Brain microvascular endothelial cell (primary cell): ENCODE data around the gene SH3PXD2A.

Experiments used
- DNase-seq: peaks from one replicate; pipeline ENCODE4 v3.0.0-alpha.2; 2020
- H3K27ac ChIP-seq: fragments of 250-450 bp; sonication (Bioruptor Pico); 2 replicates; pipeline ENCODE4 v1.5.1; 2020; ENCODE audit warnings: mild to moderate bottlenecking, moderate library complexity
- H3K27me3 ChIP-seq: fragments of 250-450 bp; sonication (Bioruptor Pico); replicated peaks from 2 replicates; pipeline ENCODE4 v1.5.1; 2020; ENCODE audit warnings: mild to moderate bottlenecking
- H3K36me3 ChIP-seq: fragments of 250-450 bp; sonication (Bioruptor Pico); replicated peaks from 2 replicates; pipeline ENCODE4 v1.5.1; 2020; ENCODE audit warnings: mild to moderate bottlenecking
- H3K4me3 ChIP-seq: 2 replicates; pipeline ENCODE4 v1.5.1; 2011; ENCODE audit warnings: low read depth, mild to moderate bottlenecking, control low read depth, low read length, moderate library complexity
- CTCF ChIP-seq: IDR thresholded peaks from 2 replicates; pipeline ENCODE4 v1.5.1; 2011; ENCODE audit warnings: low read depth, mild to moderate bottlenecking, moderate library complexity, low read length, control low read depth, inconsistent platforms; ENCODE audit errors: missing control alignments
- in situ Hi-C: cut with HindIII; loops from 2 replicates; pipeline ENCODE4 v1.10.0; 2017; ENCODE audit warnings: low sequenced_read_pairs, low pct_ligation_motif_present

SH3PXD2A gene

GRCh38 chr10:103592186-103593021 is 263.0 kb downstream of the SH3PXD2A start:
- no peak overlapping the region for H3K27ac ChIP-seq
- no peaks in the 10 kb centered on the region for H3K36me3 ChIP-seq
- peak; percentile 20 for DNase-seq
- H3K27me3 ChIP-seq, result no peaks in the 10 kb centered on the region
- no peak overlapping the region for H3K4me3 ChIP-seq
- in situ Hi-C loops, result no loop called here
- peak; percentile 89 for TF ChIP-seq CTCF

GRCh38 chr10:103590744-103591291 is 264.6 kb downstream of the SH3PXD2A start:
- TF ChIP-seq CTCF, result no peak
- no peak for DNase-seq
- Histone ChIP-seq H3K27me3 (peaks cover 8% of the 10 kb centered on the region), H3K4me3 (no peak overlapping the region), H3K36me3 (no peaks in the 10 kb centered on the region), H3K27ac (no peak overlapping the region)
- in situ Hi-C loops, result no loop called here

- no peak overlapping the region for H3K27ac ChIP-seq
- no peaks in the 10 kb centered on the region for H3K36me3 ChIP-seq
- no peak for DNase-seq
- TF ChIP-seq CTCF, result no peak
- H3K27me3 ChIP-seq, result peaks cover 8% of the 10 kb centered on the region
- no peak overlapping the region for H3K4me3 ChIP-seq
- in situ Hi-C loops, result no loop called here
These were observed 265.3 kb downstream of the SH3PXD2A start for GRCh38 chr10:103590060-103590459.

- TF ChIP-seq CTCF, result no peak
- H3K4me3 ChIP-seq, result no peak overlapping the region
- in situ Hi-C loops, result no loop called here
- no peaks in the 10 kb centered on the region for H3K36me3 ChIP-seq
- H3K27ac ChIP-seq, result no peak overlapping the region
- no peak for DNase-seq
- peaks cover 17% of the 10 kb centered on the region for H3K27me3 ChIP-seq
These were observed 266.2 kb downstream of the SH3PXD2A start for GRCh38 chr10:103589074-103589630.

GRCh38 chr10:103587073-103587472 is 268.3 kb downstream of the SH3PXD2A start:
- H3K27ac ChIP-seq, result no peak overlapping the region
- H3K4me3 ChIP-seq, result no peak overlapping the region
- DNase-seq, result no peak
- H3K36me3 ChIP-seq, result no peaks in the 10 kb centered on the region
- in situ Hi-C loops, result no loop called here
- no peak for TF ChIP-seq CTCF
- peaks cover 33% of the 10 kb centered on the region for H3K27me3 ChIP-seq
